ENCODE measurements around the gene NFE2L1.

Gene NFE2L1

GRCh38 chr17:48095611-48096010 is 47.5 kb downstream of the NFE2L1 start:
- no peak overlapping the region for H3K9ac ChIP-seq
- TF ChIP-seq CTCF (IDR thresholded peaks at IDR 0.05): no peak
- no peak overlapping the region for H3K4me2 ChIP-seq (ENCODE audit: low read length)
- H3K79me2 ChIP-seq: peaks cover 39% of the 10 kb centered on the region
- no peak overlapping the region for H3K4me3 ChIP-seq (ENCODE audit: low read depth, low read length)
- no peak overlapping the region for H3K27ac ChIP-seq
- no peak overlapping the region for H2AFZ ChIP-seq
- H3K36me3 ChIP-seq (ENCODE audit: control insufficient read depth, insufficient read depth, low read length): no peaks in the 10 kb centered on the region
- no peaks in the 10 kb centered on the region for H3K4me1 ChIP-seq
- no peaks in the 10 kb centered on the region for H3K27me3 ChIP-seq (ENCODE audit: control insufficient read depth, insufficient read depth, low read length)
- no peaks in the 10 kb centered on the region for H3K9me3 ChIP-seq (ENCODE audit: control insufficient read depth, low read length)

- H3K9ac ChIP-seq: no peak overlapping the region
- H3K4me1 ChIP-seq: no peaks in the 10 kb centered on the region
- H2AFZ ChIP-seq: peak overlapping the region; percentile 98
- H3K79me2 ChIP-seq: peaks cover 17% of the 10 kb centered on the region
- peak overlapping the region; percentile 74 for H3K27ac ChIP-seq
- no peaks in the 10 kb centered on the region for H3K9me3 ChIP-seq (ENCODE audit: control insufficient read depth, low read length)
- H3K36me3 ChIP-seq (ENCODE audit: control insufficient read depth, insufficient read depth, low read length): no peaks in the 10 kb centered on the region
- TF ChIP-seq CTCF (IDR thresholded peaks at IDR 0.05): no peak
- H3K27me3 ChIP-seq (ENCODE audit: control insufficient read depth, insufficient read depth, low read length): no peaks in the 10 kb centered on the region
- peak overlapping the region; percentile 93 for H3K4me3 ChIP-seq (ENCODE audit: low read depth, low read length)
- peak overlapping the region; percentile 98 for H3K4me2 ChIP-seq (ENCODE audit: low read length)
Measured at GRCh38 chr17:48100160-48100559, 52.0 kb downstream of the NFE2L1 start.

GRCh38 chr17:48100591-48101011 is 52.4 kb downstream of the NFE2L1 start:
- H3K9me3 ChIP-seq (ENCODE audit: control insufficient read depth, low read length): no peaks in the 10 kb centered on the region
- peak overlapping the region; percentile 74 for H3K27ac ChIP-seq
- H3K4me2 ChIP-seq (ENCODE audit: low read length): peak overlapping the region; percentile 98
- H3K36me3 ChIP-seq (ENCODE audit: control insufficient read depth, insufficient read depth, low read length): no peaks in the 10 kb centered on the region
- peak overlapping the region; percentile 93 for H3K4me3 ChIP-seq (ENCODE audit: low read depth, low read length)
- H3K79me2 ChIP-seq: peaks cover 17% of the 10 kb centered on the region
- peak overlapping the region; percentile 98 for H2AFZ ChIP-seq
- peak overlapping the region; percentile 54 for H3K9ac ChIP-seq
- no peaks in the 10 kb centered on the region for H3K4me1 ChIP-seq
- no peak for TF ChIP-seq CTCF (IDR thresholded peaks at IDR 0.05)
- H3K27me3 ChIP-seq (ENCODE audit: control insufficient read depth, insufficient read depth, low read length): no peaks in the 10 kb centered on the region

GRCh38 chr17:48101012-48101720 is 53.0 kb downstream of the NFE2L1 start, which contains the start of gene CBX1:
Gene CBX1 (minus strand): TSS chr17:48101478. CDS start chr17:48077004, 24,474 bp downstream.
- TF ChIP-seq CTCF (IDR thresholded peaks at IDR 0.05): no peak
- Histone ChIP-seq H3K9ac (peak within 1 kb of the TSS; percentile 54), H3K4me3 (ENCODE audit: low read depth, low read length) (peak within 1 kb of the TSS; percentile 93), H3K36me3 (ENCODE audit: control insufficient read depth, insufficient read depth, low read length) (no peaks in the 10 kb centered on the region), H3K27ac (peak within 1 kb of the TSS; percentile 74), H3K9me3 (ENCODE audit: control insufficient read depth, low read length) (no peaks in the 10 kb centered on the region), H3K4me1 (no peaks in the 10 kb centered on the region), H2AFZ (peak within 1 kb of the TSS; percentile 98), H3K79me2 (peaks cover 17% of the 10 kb centered on the region), H3K4me2 (ENCODE audit: low read length) (peak within 1 kb of the TSS; percentile 98), H3K27me3 (ENCODE audit: control insufficient read depth, insufficient read depth, low read length) (no peaks in the 10 kb centered on the region)
